ENCODE measurements around the gene SPDYE1. TPM values are rescaled to one million over a fixed set of nuclear protein-coding genes. Genes with fewer than 3 reads are reported as not detected.
"Not testable (repeated sequence)": the region's sequence is repeated elsewhere in the genome, so short reads cannot be mapped to it uniquely, and the experiment has no call there.

Gene SPDYE1
- total and polyA plus RNA-seq, 2 of the 13 experiments (the other 11 are each of a cell fraction or from before 2014, with no cell fraction given), result not detected

- TF ChIP-seq GABPA (IDR thresholded peaks at IDR 0.05; ENCODE audit: low read depth, low read length), result peak; percentile 63
- TF ChIP-seq GABPA (CRISPR knock-in tag; IDR thresholded peaks at IDR 0.05; ENCODE audit: low read depth), result peak; percentile 92
- peak; percentile 60 for TF ChIP-seq RBM39 (IDR thresholded peaks at IDR 0.05; ENCODE audit: low read depth, low read length, poor library complexity, severe bottlenecking)
- TF ChIP-seq ZNF430 (CRISPR knock-in tag; IDR thresholded peaks at IDR 0.05), result peak; percentile 80; the same call in 1 of the 2 replicates
- 0 out of 2 replicates have a peak, but pooled peaks have one; percentile 56 for TF ChIP-seq TP53 (CRISPR knock-in tag; conservative IDR thresholded peaks at IDR 0.05)
- TF ChIP-seq KMT2A (CRISPR knock-in tag; IDR thresholded peaks at IDR 0.05), result peak; percentile 90
- peak; percentile 82 for TF ChIP-seq POLR2G (IDR thresholded peaks at IDR 0.05; ENCODE audit: low read depth, low read length)
- 0 out of 2 replicates have a peak, but pooled peaks have one; percentile 19 for TF ChIP-seq HOMEZ (CRISPR knock-in tag; IDR thresholded peaks at IDR 0.05; ENCODE audit: low read depth)
- peak; percentile 91 for TF ChIP-seq THAP11 (CRISPR knock-in tag; IDR thresholded peaks at IDR 0.05)
- peak; percentile 41; the same call in 1 of the 2 replicates for TF ChIP-seq ZNF160 (CRISPR knock-in tag; IDR thresholded peaks at IDR 0.05)
- TF ChIP-seq ERF (CRISPR knock-in tag; IDR thresholded peaks at IDR 0.05), result peak; percentile 94
- peak; percentile 55; the same call in 1 of the 2 replicates for TF ChIP-seq MTF2 (CRISPR knock-in tag; IDR thresholded peaks at IDR 0.05; ENCODE audit: borderline replicate concordance)
- TF ChIP-seq TFAP4 (IDR thresholded peaks at IDR 0.05; ENCODE audit: borderline replicate concordance, low read depth), result 0 out of 2 replicates have a peak, but pooled peaks have one; percentile 7
- TF ChIP-seq ZNF263 (CRISPR knock-in tag; IDR thresholded peaks at IDR 0.05), result peak; percentile 14; the same call in 1 of the 2 replicates
- TF ChIP-seq ELF3 (CRISPR knock-in tag; IDR thresholded peaks at IDR 0.05), result peak; percentile 63; the same call in 1 of the 2 replicates
- peak; percentile 82; the same call in 1 of the 2 replicates for TF ChIP-seq KLF15 (CRISPR knock-in tag; IDR thresholded peaks at IDR 0.05; ENCODE audit: borderline replicate concordance)
- TF ChIP-seq FOXP1 (IDR thresholded peaks at IDR 0.05), result not testable (repeated sequence)
- 0 out of 2 replicates have a peak, but pooled peaks have one; percentile 8 for TF ChIP-seq FOXP1 (CRISPR knock-in tag; IDR thresholded peaks at IDR 0.05)
- TF ChIP-seq ZBTB21 (CRISPR knock-in tag; IDR thresholded peaks at IDR 0.05), result 0 out of 2 replicates have a peak, but pooled peaks have one; percentile 35
- TF ChIP-seq ZGPAT (CRISPR knock-in tag; IDR thresholded peaks at IDR 0.05), result peak; percentile 94
- TF ChIP-seq DMAP1 (CRISPR knock-in tag; IDR thresholded peaks at IDR 0.05), result peak; percentile 84
- peak; percentile 53; the same call in 1 of the 2 replicates for TF ChIP-seq MXD3 (CRISPR knock-in tag; IDR thresholded peaks at IDR 0.05)
- TF ChIP-seq MEIS2 (CRISPR knock-in tag; IDR thresholded peaks at IDR 0.05), result peak; percentile 71; the same call in 1 of the 2 replicates
- TF ChIP-seq ZNF891 (CRISPR knock-in tag; IDR thresholded peaks at IDR 0.05), result peak; percentile 41; the same call in 1 of the 2 replicates
- TF ChIP-seq RARA (CRISPR knock-in tag; IDR thresholded peaks at IDR 0.05), result 0 out of 2 replicates have a peak, but pooled peaks have one; percentile 8
Measured at GRCh38 chr7:44018857-44019807, 21.4 kb downstream of the SPDYE1 start (continued).
